Bronchial epithelial cell (primary cell): Measurements from ENCODE around the gene UST. TPM values are rescaled to one million over a fixed set of nuclear protein-coding genes. Genes with fewer than 3 reads are reported as not detected.

Experiments
- DNase-seq: peaks from one replicate; pipeline ENCODE4 v3.0.0-alpha.2; 2010; ENCODE audit warnings: low read depth
- FAIRE-seq: peaks from 2 replicates; lab custom pipeline; 2011; peaks lifted over from hg19 to GRCh38; lab: Jason Lieb, UNC
- H3K27me3 ChIP-seq: 2 replicates; pipeline ENCODE4 v1.5.1; 2011; ENCODE audit warnings: low read length; ENCODE audit not compliant: control insufficient read depth, insufficient read depth
- H3K36me3 ChIP-seq: 2 replicates; pipeline ENCODE4 v1.5.1; 2011; ENCODE audit warnings: low read length; ENCODE audit not compliant: control insufficient read depth, insufficient read depth
- H3K4me3 ChIP-seq: 2 replicates; pipeline ENCODE4 v1.5.1; 2011; ENCODE audit warnings: mild to moderate bottlenecking, low read depth, low read length, control low read depth
- total RNA-seq: library from RNA; depleted of rRNA; stranded (reverse); fragments of >200 nt; gene quantifications from 2 replicates; pipeline ENCODE4 v1.2.1, GENCODE V29; 2014
- TF ChIP-seq, protein P1 (sequence below): IDR thresholded peaks from 2 replicates; pipeline ENCODE4 v1.5.1; 2011; ENCODE audit warnings: mild to moderate bottlenecking, moderate library complexity, low read length, control low read depth, inconsistent platforms; ENCODE audit not compliant: insufficient read depth, severe bottlenecking

UST gene
- total RNA-seq, 1 donor from 2014 or later: 18.7 TPM

DNA sequence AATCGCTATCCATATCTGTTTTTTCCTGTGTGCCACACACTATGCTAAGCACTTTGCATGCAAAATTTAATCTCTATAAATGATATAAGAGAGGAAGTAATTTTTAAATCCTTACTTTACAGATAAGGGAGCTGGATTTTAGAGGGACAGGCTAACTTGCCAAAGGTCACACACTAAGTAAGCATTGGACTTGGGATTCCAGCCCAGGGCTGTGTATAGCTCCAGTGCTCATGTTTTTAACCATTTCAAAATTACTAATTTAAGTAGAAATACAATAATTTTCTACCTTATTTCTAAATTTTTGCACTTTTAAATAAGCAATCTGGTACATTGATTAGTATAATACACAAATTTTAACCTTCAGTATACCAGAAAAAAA lies 144.6 kb downstream of the UST start:
- Histone ChIP-seq H3K27me3 (no peaks in the 10 kb centered on the region), H3K36me3 (no peaks in the 10 kb centered on the region), H3K4me3 (no peak overlapping the region)
- no peak for DNase-seq
- TF ChIP-seq, protein P1, sequence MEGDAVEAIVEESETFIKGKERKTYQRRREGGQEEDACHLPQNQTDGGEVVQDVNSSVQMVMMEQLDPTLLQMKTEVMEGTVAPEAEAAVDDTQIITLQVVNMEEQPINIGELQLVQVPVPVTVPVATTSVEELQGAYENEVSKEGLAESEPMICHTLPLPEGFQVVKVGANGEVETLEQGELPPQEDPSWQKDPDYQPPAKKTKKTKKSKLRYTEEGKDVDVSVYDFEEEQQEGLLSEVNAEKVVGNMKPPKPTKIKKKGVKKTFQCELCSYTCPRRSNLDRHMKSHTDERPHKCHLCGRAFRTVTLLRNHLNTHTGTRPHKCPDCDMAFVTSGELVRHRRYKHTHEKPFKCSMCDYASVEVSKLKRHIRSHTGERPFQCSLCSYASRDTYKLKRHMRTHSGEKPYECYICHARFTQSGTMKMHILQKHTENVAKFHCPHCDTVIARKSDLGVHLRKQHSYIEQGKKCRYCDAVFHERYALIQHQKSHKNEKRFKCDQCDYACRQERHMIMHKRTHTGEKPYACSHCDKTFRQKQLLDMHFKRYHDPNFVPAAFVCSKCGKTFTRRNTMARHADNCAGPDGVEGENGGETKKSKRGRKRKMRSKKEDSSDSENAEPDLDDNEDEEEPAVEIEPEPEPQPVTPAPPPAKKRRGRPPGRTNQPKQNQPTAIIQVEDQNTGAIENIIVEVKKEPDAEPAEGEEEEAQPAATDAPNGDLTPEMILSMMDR: no peak
- no peak for FAIRE-seq

- TF ChIP-seq, protein P1: no peak
- no peak overlapping the region for H3K4me3 ChIP-seq
- DNase-seq (peak; percentile 75), FAIRE-seq (no peak)
- H3K36me3 ChIP-seq: no peaks in the 10 kb centered on the region
- H3K27me3 ChIP-seq: no peaks in the 10 kb centered on the region
Observed at GRCh38 chr6:148892247-148892646, 145.4 kb downstream of the UST start.

DNA sequence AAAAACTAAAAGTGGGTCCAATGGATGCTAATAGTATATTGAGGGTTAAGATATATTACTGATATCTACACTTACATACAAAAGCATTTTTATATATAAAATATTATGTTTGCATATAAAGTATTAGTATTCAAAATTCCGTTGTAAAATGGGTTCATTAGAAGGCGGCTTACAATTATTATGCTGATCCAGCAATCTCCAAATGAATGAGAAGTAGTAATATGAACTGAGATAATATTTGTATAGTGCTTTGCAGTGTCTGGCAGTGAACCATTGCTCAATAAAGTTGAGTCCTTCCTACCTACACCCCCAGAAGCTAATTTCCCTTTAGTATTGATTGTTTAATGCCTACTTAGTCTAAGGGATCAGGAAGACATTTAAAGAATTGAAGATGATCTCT lies 146.2 kb downstream of the UST start:
- TF ChIP-seq, protein P1: no peak
- no peak overlapping the region for H3K4me3 ChIP-seq
- H3K36me3 ChIP-seq: no peaks in the 10 kb centered on the region
- no peak for FAIRE-seq
- H3K27me3 ChIP-seq: no peaks in the 10 kb centered on the region
- no peak for DNase-seq

- H3K27me3 ChIP-seq: no peaks in the 10 kb centered on the region
- no peak for FAIRE-seq
- DNase-seq: no peak
- TF ChIP-seq, protein P1: no peak
- no peak overlapping the region for H3K4me3 ChIP-seq
- H3K36me3 ChIP-seq: no peaks in the 10 kb centered on the region
Observed at GRCh38 chr6:148893481-148893880, 146.7 kb downstream of the UST start.

- Histone ChIP-seq H3K27me3 (no peaks in the 10 kb centered on the region), H3K36me3 (no peaks in the 10 kb centered on the region), H3K4me3 (no peak overlapping the region)
- FAIRE-seq (no peak), DNase-seq (no peak)
- TF ChIP-seq, protein P1: no peak
Observed at GRCh38 chr6:148898376-148899014, 151.7 kb downstream of the UST start.
